WTC11 (cell line): ENCODE measurements around the gene RMI2. TPM values are rescaled to one million over a fixed set of nuclear protein-coding genes. Genes with fewer than 3 reads are reported as not detected.
A peak's percentile ranks its signal among the peaks of the same experiment; 100 is the strongest.

Experiments used
- ATAC-seq: fragments of 200-7000 bp; cut with Tn5 transposase; 2 replicates; pipeline ENCODE4 v1.10.0; 2021; ENCODE audit warnings: mild to moderate bottlenecking, moderate library complexity
- CTCF ChIA-PET: fragments of 300-600 bp; sonication (Branson Sonifier 250); formaldehyde crosslinking; loops from one replicate; lab custom pipeline; 2021; ENCODE audit warnings: antibody characterized with exemption; lab: Charles Lee
- POLR2A ChIA-PET: fragments of 350-600 bp; sonication (Branson Sonifier 250); formaldehyde crosslinking; loops from one replicate; lab custom pipeline; 2021; ENCODE audit warnings: antibody characterized with exemption; lab: Charles Lee
- DNase-seq: peaks from one replicate; pipeline ENCODE4 v3.0.0; 2021; ENCODE audit warnings: low spot score
- H3K27ac Mint-ChIP-seq: 2 replicates; pipeline ENCODE4 v1.8.0; 2021; ENCODE audit warnings: mixed read lengths
- H3K27me3 Mint-ChIP-seq: 2 replicates; pipeline ENCODE4 v1.8.0; 2021; ENCODE audit warnings: low read depth, mild to moderate bottlenecking, moderate library complexity, mixed read lengths
- H3K36me3 Mint-ChIP-seq: 2 replicates; pipeline ENCODE4 v1.8.0; 2021; ENCODE audit warnings: mixed read lengths
- H3K4me1 Mint-ChIP-seq: 2 replicates; pipeline ENCODE4 v1.8.0; 2022; ENCODE audit warnings: mixed read lengths
- H3K4me3 Mint-ChIP-seq: 2 replicates; pipeline ENCODE4 v1.8.0; 2021; ENCODE audit warnings: mild to moderate bottlenecking, moderate library complexity, mixed read lengths
- H3K9me3 Mint-ChIP-seq: 2 replicates; pipeline ENCODE4 v1.8.0; 2021; ENCODE audit warnings: mixed read lengths
- ATF1 ChIP-seq: sonication (generic); formaldehyde crosslinking; IDR thresholded peaks from 2 replicates; pipeline ENCODE4 v1.8.1; 2023; ENCODE audit warnings: mild to moderate bottlenecking, moderate library complexity, missing genetic modification reagents
- FOXJ3 ChIP-seq: sonication (generic); formaldehyde crosslinking; IDR thresholded peaks from 2 replicates; pipeline ENCODE4 v1.9.0; 2021; ENCODE audit warnings: missing genetic modification reagents, mild to moderate bottlenecking, borderline replicate concordance
- MXD4 ChIP-seq: fragments of 250-450 bp; sonication (Bioruptor Pico); IDR thresholded peaks from 2 replicates; pipeline ENCODE4 v1.8.0; 2021; ENCODE audit warnings: mild to moderate bottlenecking, moderate library complexity, borderline replicate concordance
- NR3C1 ChIP-seq: sonication (generic); formaldehyde crosslinking; conservative IDR thresholded peaks from 2 replicates; pipeline ENCODE4 v1.8.1; 2023; ENCODE audit warnings: low read depth, mild to moderate bottlenecking, missing genetic modification reagents
- PRRX2 ChIP-seq: fragments of 250-450 bp; sonication (Bioruptor Pico); IDR thresholded peaks from 2 replicates; pipeline ENCODE4 v1.8.0; 2021; ENCODE audit warnings: mild to moderate bottlenecking
- SMAD4 ChIP-seq: sonication (generic); formaldehyde crosslinking; IDR thresholded peaks from 2 replicates; pipeline ENCODE4 v1.8.0; 2022; ENCODE audit warnings: mild to moderate bottlenecking, missing genetic modification reagents
- TCF7 ChIP-seq: sonication (generic); formaldehyde crosslinking; IDR thresholded peaks from 2 replicates; pipeline ENCODE4 v1.8.0; 2022; ENCODE audit warnings: mild to moderate bottlenecking, low read depth, missing genetic modification reagents, moderate library complexity
- TEAD1 ChIP-seq: sonication (generic); formaldehyde crosslinking; IDR thresholded peaks from 2 replicates; pipeline ENCODE4 v1.8.0; 2022; ENCODE audit warnings: mild to moderate bottlenecking, missing genetic modification reagents
- ZBTB21 ChIP-seq: sonication (generic); formaldehyde crosslinking; IDR thresholded peaks from 2 replicates; pipeline ENCODE4 v1.8.1; 2023; ENCODE audit warnings: mild to moderate bottlenecking, missing genetic modification reagents, borderline replicate concordance
- ZMAT4 ChIP-seq: fragments of 250-450 bp; sonication (Bioruptor Pico); IDR thresholded peaks from 2 replicates; pipeline ENCODE4 v1.9.0; 2021; ENCODE audit warnings: mild to moderate bottlenecking
- ZNF121 ChIP-seq: sonication (generic); formaldehyde crosslinking; IDR thresholded peaks from 2 replicates; pipeline ENCODE4 v1.8.0; 2023; ENCODE audit warnings: missing genetic modification reagents
- ZNF219 ChIP-seq: sonication (generic); formaldehyde crosslinking; IDR thresholded peaks from 2 replicates; pipeline ENCODE4 v1.8.0; 2023; ENCODE audit warnings: missing genetic modification reagents, mild to moderate bottlenecking, borderline replicate concordance
- ZNF232 ChIP-seq: sonication (generic); formaldehyde crosslinking; IDR thresholded peaks from 2 replicates; pipeline ENCODE4 v1.8.0; 2022; ENCODE audit warnings: mild to moderate bottlenecking, missing genetic modification reagents
- ZNF263 ChIP-seq: sonication (generic); formaldehyde crosslinking; IDR thresholded peaks from 2 replicates; pipeline ENCODE4 v1.8.1; 2022; ENCODE audit warnings: low read depth, mild to moderate bottlenecking, moderate library complexity, missing genetic modification reagents
- ZNF317 ChIP-seq: sonication (generic); formaldehyde crosslinking; IDR thresholded peaks from 2 replicates; pipeline ENCODE4 v1.8.1; 2023; ENCODE audit warnings: low read depth, mild to moderate bottlenecking, moderate library complexity, missing genetic modification reagents, borderline replicate concordance
- ZNF396 ChIP-seq: fragments of 250-450 bp; sonication (Bioruptor Pico); IDR thresholded peaks from 2 replicates; pipeline ENCODE4 v1.8.0; 2021; ENCODE audit warnings: mild to moderate bottlenecking, moderate library complexity, borderline replicate concordance
- ZNF425 ChIP-seq: fragments of 250-450 bp; sonication (Bioruptor Pico); conservative IDR thresholded peaks from 2 replicates; pipeline ENCODE4 v1.9.0; 2021; ENCODE audit warnings: mild to moderate bottlenecking
- ZNF671 ChIP-seq: fragments of 250-450 bp; sonication (Bioruptor Pico); IDR thresholded peaks from 2 replicates; pipeline ENCODE4 v1.8.0; 2021; ENCODE audit warnings: mild to moderate bottlenecking
- total RNA-seq: library from RNA; stranded (reverse); gene quantifications from 3 replicates; pipeline ENCODE4 v1.2.3, GENCODE V29; 2021
- TF ChIP-seq, protein P1 (sequence below): sonication (generic); formaldehyde crosslinking; conservative IDR thresholded peaks from 2 replicates; pipeline ENCODE4 v1.8.1; 2022; ENCODE audit warnings: mild to moderate bottlenecking, missing genetic modification reagents
- TF ChIP-seq, protein P2 (sequence below): fragments of 250-450 bp; sonication (Bioruptor Pico); IDR thresholded peaks from 2 replicates; pipeline ENCODE4 v1.9.0; 2021; ENCODE audit warnings: mild to moderate bottlenecking, borderline replicate concordance
- TF ChIP-seq, protein P3 (sequence below): sonication (generic); formaldehyde crosslinking; IDR thresholded peaks from 2 replicates; pipeline ENCODE4 v1.8.0; 2022; ENCODE audit warnings: missing genetic modification reagents
- TF ChIP-seq, protein P4 (sequence below): sonication (generic); formaldehyde crosslinking; IDR thresholded peaks from 2 replicates; pipeline ENCODE4 v1.8.1; 2023; ENCODE audit warnings: mild to moderate bottlenecking, moderate library complexity, missing genetic modification reagents

RMI2 gene
- total RNA-seq, 1 experiment from 2014 or later: 79.0 TPM

DNA sequence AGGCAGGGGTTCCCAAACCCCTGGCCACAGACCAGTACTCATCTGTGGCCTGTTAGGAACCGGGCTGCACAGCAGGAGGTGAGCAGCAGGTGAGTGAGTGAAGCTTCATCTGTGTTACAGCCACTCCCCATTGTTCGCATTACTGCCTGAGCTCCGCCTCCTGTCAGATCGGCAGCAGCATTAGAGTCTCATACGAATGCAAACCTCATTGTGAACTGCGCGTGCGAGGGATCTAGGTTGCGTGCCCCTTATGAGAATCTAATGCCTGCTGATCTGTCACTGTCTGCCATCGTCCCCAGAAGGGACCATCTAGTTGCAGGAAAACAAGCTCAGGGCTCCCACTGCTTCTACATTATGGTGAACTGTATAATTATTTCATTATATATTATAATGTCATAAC, 25.1 kb upstream of the RMI2 start:
- H3K27me3 Mint-ChIP-seq: no peaks in the 10 kb centered on the region
- no peak overlapping the region for H3K27ac Mint-ChIP-seq
- CTCF ChIA-PET: interaction anchor here (1.4 to 2.2 kb wide), 4 partner anchors 33 to 63 kb away, joined by 3 to 9 read pairs (median 6); partner anchors contain the start of gene SOCS1
- H3K4me1 Mint-ChIP-seq: peaks cover 46% of the 10 kb centered on the region
- H3K36me3 Mint-ChIP-seq: peaks cover 15% of the 10 kb centered on the region
- H3K4me3 Mint-ChIP-seq: no peak overlapping the region
- DNase-seq: no peak
- TF ChIP-seq ZNF121: peak; percentile 91
- TF ChIP-seq, protein P1, sequence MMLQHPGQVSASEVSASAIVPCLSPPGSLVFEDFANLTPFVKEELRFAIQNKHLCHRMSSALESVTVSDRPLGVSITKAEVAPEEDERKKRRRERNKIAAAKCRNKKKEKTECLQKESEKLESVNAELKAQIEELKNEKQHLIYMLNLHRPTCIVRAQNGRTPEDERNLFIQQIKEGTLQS: no peak
- peaks cover 5% of the 10 kb centered on the region for H3K9me3 Mint-ChIP-seq
- ATAC-seq: no peak
- POLR2A ChIA-PET: interaction anchor here (1.1 to 1.4 kb wide), 2 partner anchors 8 to 9 kb away, joined by 3 read pairs; no protein-coding TSS in a partner anchor

- ATAC-seq (no peak), DNase-seq (no peak)
- POLR2A ChIA-PET: no interaction called here
- TF ChIP-seq, protein P2, sequence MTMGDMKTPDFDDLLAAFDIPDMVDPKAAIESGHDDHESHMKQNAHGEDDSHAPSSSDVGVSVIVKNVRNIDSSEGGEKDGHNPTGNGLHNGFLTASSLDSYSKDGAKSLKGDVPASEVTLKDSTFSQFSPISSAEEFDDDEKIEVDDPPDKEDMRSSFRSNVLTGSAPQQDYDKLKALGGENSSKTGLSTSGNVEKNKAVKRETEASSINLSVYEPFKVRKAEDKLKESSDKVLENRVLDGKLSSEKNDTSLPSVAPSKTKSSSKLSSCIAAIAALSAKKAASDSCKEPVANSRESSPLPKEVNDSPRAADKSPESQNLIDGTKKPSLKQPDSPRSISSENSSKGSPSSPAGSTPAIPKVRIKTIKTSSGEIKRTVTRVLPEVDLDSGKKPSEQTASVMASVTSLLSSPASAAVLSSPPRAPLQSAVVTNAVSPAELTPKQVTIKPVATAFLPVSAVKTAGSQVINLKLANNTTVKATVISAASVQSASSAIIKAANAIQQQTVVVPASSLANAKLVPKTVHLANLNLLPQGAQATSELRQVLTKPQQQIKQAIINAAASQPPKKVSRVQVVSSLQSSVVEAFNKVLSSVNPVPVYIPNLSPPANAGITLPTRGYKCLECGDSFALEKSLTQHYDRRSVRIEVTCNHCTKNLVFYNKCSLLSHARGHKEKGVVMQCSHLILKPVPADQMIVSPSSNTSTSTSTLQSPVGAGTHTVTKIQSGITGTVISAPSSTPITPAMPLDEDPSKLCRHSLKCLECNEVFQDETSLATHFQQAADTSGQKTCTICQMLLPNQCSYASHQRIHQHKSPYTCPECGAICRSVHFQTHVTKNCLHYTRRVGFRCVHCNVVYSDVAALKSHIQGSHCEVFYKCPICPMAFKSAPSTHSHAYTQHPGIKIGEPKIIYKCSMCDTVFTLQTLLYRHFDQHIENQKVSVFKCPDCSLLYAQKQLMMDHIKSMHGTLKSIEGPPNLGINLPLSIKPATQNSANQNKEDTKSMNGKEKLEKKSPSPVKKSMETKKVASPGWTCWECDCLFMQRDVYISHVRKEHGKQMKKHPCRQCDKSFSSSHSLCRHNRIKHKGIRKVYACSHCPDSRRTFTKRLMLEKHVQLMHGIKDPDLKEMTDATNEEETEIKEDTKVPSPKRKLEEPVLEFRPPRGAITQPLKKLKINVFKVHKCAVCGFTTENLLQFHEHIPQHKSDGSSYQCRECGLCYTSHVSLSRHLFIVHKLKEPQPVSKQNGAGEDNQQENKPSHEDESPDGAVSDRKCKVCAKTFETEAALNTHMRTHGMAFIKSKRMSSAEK (CRISPR knock-in tag): no peak
- TF ChIP-seq, protein P3, sequence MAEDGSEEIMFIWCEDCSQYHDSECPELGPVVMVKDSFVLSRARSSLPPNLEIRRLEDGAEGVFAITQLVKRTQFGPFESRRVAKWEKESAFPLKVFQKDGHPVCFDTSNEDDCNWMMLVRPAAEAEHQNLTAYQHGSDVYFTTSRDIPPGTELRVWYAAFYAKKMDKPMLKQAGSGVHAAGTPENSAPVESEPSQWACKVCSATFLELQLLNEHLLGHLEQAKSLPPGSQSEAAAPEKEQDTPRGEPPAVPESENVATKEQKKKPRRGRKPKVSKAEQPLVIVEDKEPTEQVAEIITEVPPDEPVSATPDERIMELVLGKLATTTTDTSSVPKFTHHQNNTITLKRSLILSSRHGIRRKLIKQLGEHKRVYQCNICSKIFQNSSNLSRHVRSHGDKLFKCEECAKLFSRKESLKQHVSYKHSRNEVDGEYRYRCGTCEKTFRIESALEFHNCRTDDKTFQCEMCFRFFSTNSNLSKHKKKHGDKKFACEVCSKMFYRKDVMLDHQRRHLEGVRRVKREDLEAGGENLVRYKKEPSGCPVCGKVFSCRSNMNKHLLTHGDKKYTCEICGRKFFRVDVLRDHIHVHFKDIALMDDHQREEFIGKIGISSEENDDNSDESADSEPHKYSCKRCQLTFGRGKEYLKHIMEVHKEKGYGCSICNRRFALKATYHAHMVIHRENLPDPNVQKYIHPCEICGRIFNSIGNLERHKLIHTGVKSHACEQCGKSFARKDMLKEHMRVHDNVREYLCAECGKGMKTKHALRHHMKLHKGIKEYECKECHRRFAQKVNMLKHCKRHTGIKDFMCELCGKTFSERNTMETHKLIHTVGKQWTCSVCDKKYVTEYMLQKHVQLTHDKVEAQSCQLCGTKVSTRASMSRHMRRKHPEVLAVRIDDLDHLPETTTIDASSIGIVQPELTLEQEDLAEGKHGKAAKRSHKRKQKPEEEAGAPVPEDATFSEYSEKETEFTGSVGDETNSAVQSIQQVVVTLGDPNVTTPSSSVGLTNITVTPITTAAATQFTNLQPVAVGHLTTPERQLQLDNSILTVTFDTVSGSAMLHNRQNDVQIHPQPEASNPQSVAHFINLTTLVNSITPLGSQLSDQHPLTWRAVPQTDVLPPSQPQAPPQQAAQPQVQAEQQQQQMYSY (CRISPR knock-in tag): no peak
- TF ChIP-seq SMAD4 (CRISPR knock-in tag) (no peak), ZBTB21 (CRISPR knock-in tag) (no peak), ZNF317 (no peak), TCF7 (CRISPR knock-in tag) (no peak), ATF1 (no peak), ZNF396 (CRISPR knock-in tag) (no peak), NR3C1 (CRISPR knock-in tag) (no peak), PRRX2 (CRISPR knock-in tag) (no peak), FOXJ3 (CRISPR knock-in tag) (no peak), ZMAT4 (CRISPR knock-in tag) (no peak), ZNF671 (CRISPR knock-in tag) (no peak), ZNF263 (no peak), ZNF425 (CRISPR knock-in tag) (no peak), TEAD1 (CRISPR knock-in tag) (no peak), MXD4 (CRISPR knock-in tag) (no peak), ZNF232 (no peak), ZNF219 (CRISPR knock-in tag) (no peak)
- TF ChIP-seq, protein P4, sequence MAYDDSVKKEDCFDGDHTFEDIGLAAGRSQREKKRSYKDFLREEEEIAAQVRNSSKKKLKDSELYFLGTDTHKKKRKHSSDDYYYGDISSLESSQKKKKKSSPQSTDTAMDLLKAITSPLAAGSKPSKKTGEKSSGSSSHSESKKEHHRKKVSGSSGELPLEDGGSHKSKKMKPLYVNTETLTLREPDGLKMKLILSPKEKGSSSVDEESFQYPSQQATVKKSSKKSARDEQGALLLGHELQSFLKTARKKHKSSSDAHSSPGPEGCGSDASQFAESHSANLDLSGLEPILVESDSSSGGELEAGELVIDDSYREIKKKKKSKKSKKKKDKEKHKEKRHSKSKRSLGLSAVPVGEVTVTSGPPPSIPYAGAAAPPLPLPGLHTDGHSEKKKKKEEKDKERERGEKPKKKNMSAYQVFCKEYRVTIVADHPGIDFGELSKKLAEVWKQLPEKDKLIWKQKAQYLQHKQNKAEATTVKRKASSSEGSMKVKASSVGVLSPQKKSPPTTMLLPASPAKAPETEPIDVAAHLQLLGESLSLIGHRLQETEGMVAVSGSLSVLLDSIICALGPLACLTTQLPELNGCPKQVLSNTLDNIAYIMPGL (CRISPR knock-in tag): no peak
- CTCF ChIA-PET: no interaction called here
- Mint-ChIP-seq H3K27me3 (no peaks in the 10 kb centered on the region), H3K9me3 (peaks cover 5% of the 10 kb centered on the region), H3K4me3 (no peak overlapping the region), H3K27ac (no peak overlapping the region), H3K36me3 (peaks cover 15% of the 10 kb centered on the region), H3K4me1 (peaks cover 47% of the 10 kb centered on the region)
Observed at GRCh38 chr16:11321662-11322061, 23.6 kb upstream of the RMI2 start.
